GM12878 (cell line): ENCODE measurements around the gene GALNT17. TPM values are rescaled to one million over a fixed set of nuclear protein-coding genes. Genes with fewer than 3 reads are reported as not detected.

Experiments used
- ATAC-seq: fragments of 200-7000 bp; cut with Tn5 transposase; 3 replicates; pipeline ENCODE4 v1.9.1; 2020; ENCODE audit warnings: mild to moderate bottlenecking, moderate library complexity
- BruUV-seq: library from RNA; stranded (reverse); fragments of 400-500 nt; replicated peaks from 2 replicates; lab custom pipeline; 2021; lab: Mats Ljungman, UMichigan
- CTCF ChIA-PET: fragments of 300-600 bp; sonication (Branson Sonifier 250); formaldehyde crosslinking; extraction: SDS; loops from one replicate; lab custom pipeline; 2021; ENCODE audit warnings: inconsistent platforms; lab: Yijun Ruan, JAX
- POLR2A ChIA-PET: fragments of 350-600 bp; formaldehyde crosslinking; extraction: SDS; loops from one replicate; lab custom pipeline; 2021; ENCODE audit warnings: inconsistent platforms; lab: Charles Lee
- RAD21 ChIA-PET: fragments of 300-600 bp; sonication (Branson Sonifier 250); formaldehyde crosslinking; loops from one replicate; lab custom pipeline; 2023; ENCODE audit warnings: antibody characterized with exemption; ENCODE audit not compliant: unreplicated experiment; lab: Charles Lee
- SMC1A ChIA-PET: fragments of 300-600 bp; sonication (Branson Sonifier 250); formaldehyde crosslinking; loops from one replicate; lab custom pipeline; 2023; ENCODE audit not compliant: unreplicated experiment, uncharacterized antibody; lab: Charles Lee
- DNase-seq: peaks from one replicate; pipeline ENCODE4 v3.0.0-alpha.2; 2011; ENCODE audit warnings: low read depth, low spot score
- FAIRE-seq: peaks from 3 replicates; lab custom pipeline; 2011; peaks lifted over from hg19 to GRCh38; lab: Jason Lieb, UNC
- H2AFZ ChIP-seq: 2 replicates; pipeline ENCODE4 v1.6.0; 2011; ENCODE audit warnings: low read depth, low read length, control low read depth; ENCODE audit not compliant: control insufficient read depth
- H3K27ac ChIP-seq: 2 replicates; pipeline ENCODE4 v1.5.1; 2011; ENCODE audit warnings: control low read depth; ENCODE audit not compliant: control insufficient read depth, insufficient read depth
- H3K27me3 ChIP-seq, 2 experiments: replicated peaks in 1 of 2; 2 replicates each; pipeline versions ENCODE4 v1.6.0 to v1.6.1; 2011; ENCODE audit warnings: low read length in 1 of 2; ENCODE audit not compliant: control insufficient read depth in 2 of 2, insufficient read depth in 2 of 2
- H3K36me3 ChIP-seq, 2 experiments: 2 replicates each; pipeline ENCODE4 v1.5.1; 2011; ENCODE audit warnings: low read length in 1 of 2; ENCODE audit not compliant: control insufficient read depth in 2 of 2, insufficient read depth in 2 of 2
- H3K4me1 ChIP-seq: 2 replicates; pipeline ENCODE4 v1.6.1; 2011; ENCODE audit warnings: mild to moderate bottlenecking, low read length, moderate library complexity, mixed read lengths; ENCODE audit not compliant: control insufficient read depth, insufficient read depth
- H3K4me2 ChIP-seq: 2 replicates; pipeline ENCODE4 v1.6.0; 2011; ENCODE audit warnings: control low read depth; ENCODE audit not compliant: control insufficient read depth, insufficient read depth
- H3K4me3 ChIP-seq: fragments of 200-600 bp; sonication (generic); 2 replicates; pipeline ENCODE4 v1.5.1; 2016
- H3K79me2 ChIP-seq: 2 replicates; pipeline ENCODE4 v1.6.0; 2011; ENCODE audit warnings: low read length; ENCODE audit not compliant: control insufficient read depth, insufficient read depth
- H3K9ac ChIP-seq: 2 replicates; pipeline ENCODE4 v1.8.0; 2011; ENCODE audit warnings: low read length, control low read depth, mixed read lengths; ENCODE audit not compliant: control insufficient read depth, insufficient read depth
- H3K9me3 ChIP-seq: replicated peaks from 3 replicates; pipeline ENCODE4 v1.5.1; 2011; ENCODE audit warnings: mild to moderate bottlenecking, low read length; ENCODE audit not compliant: control insufficient read depth, insufficient read depth
- H4K20me1 ChIP-seq: 2 replicates; pipeline ENCODE4 v1.6.0; 2011; ENCODE audit not compliant: control insufficient read depth, insufficient read depth
- BHLHE40 ChIP-seq, 2 experiments: fragments of 450-650 bp in 1 of 2; IDR thresholded peaks; 2 replicates each; pipeline ENCODE4 v1.6.1; 2011 to 2017; ENCODE audit warnings: low read depth in 2 of 2, borderline replicate concordance in 1 of 2, improper control_type of control experiment in 1 of 2, low read length in 1 of 2, mild to moderate bottlenecking in 1 of 2
- CBFB ChIP-seq: IDR thresholded peaks from 2 replicates; pipeline ENCODE4 v1.6.1; 2016; ENCODE audit warnings: antibody characterized with exemption, low read depth
- IKZF2 ChIP-seq, 2 experiments: fragments of 450-650 bp; IDR thresholded peaks; 2 replicates each; pipeline ENCODE4 v1.6.1; 2017; ENCODE audit warnings: mild to moderate bottlenecking in 2 of 2, moderate library complexity in 2 of 2
- KAT2A ChIP-seq: conservative IDR thresholded peaks from 2 replicates; pipeline ENCODE4 v1.6.1; 2011; ENCODE audit warnings: low read depth, low read length; ENCODE audit not compliant: control insufficient read depth
- MEF2A ChIP-seq: IDR thresholded peaks from 2 replicates; pipeline ENCODE4 v1.6.1; 2011; ENCODE audit warnings: low read depth, mild to moderate bottlenecking, low read length, moderate library complexity; ENCODE audit not compliant: insufficient read depth
- RAD21 ChIP-seq: IDR thresholded peaks from 2 replicates; pipeline ENCODE4 v1.6.1; 2011; ENCODE audit warnings: mild to moderate bottlenecking, low read depth, low read length, moderate library complexity; ENCODE audit not compliant: insufficient read depth
- RFX5 ChIP-seq: IDR thresholded peaks from 2 replicates; pipeline ENCODE4 v1.6.1; 2011; ENCODE audit warnings: low read depth, low read length, improper control_type of control experiment
- RUNX3 ChIP-seq: IDR thresholded peaks from 2 replicates; pipeline ENCODE4 v1.6.1; 2012; ENCODE audit warnings: low read length, inconsistent platforms
- SMAD1 ChIP-seq: fragments of 450-650 bp; IDR thresholded peaks from 2 replicates; pipeline ENCODE4 v1.6.1; 2018; ENCODE audit warnings: mild to moderate bottlenecking, low read depth; ENCODE audit not compliant: partially characterized antibody
- SREBF2 ChIP-seq: IDR thresholded peaks from 2 replicates; pipeline ENCODE4 v1.6.1; 2012; ENCODE audit warnings: mild to moderate bottlenecking, low read length
- SUPT20H ChIP-seq: IDR thresholded peaks from 2 replicates; pipeline ENCODE4 v1.6.1; 2011; ENCODE audit warnings: low read depth, mild to moderate bottlenecking, low read length, moderate library complexity, borderline replicate concordance; ENCODE audit not compliant: control insufficient read depth
- TCF3 ChIP-seq: IDR thresholded peaks from 2 replicates; pipeline ENCODE4 v1.6.1; 2012; ENCODE audit warnings: low read depth, mild to moderate bottlenecking, low read length, borderline replicate concordance; ENCODE audit not compliant: insufficient read depth
- WGBS: methylation state at CpG from one replicate; pipeline ENCODE4 v1.1.6; 2016; ENCODE audit warnings: low lambda C conversion rate; ENCODE audit not compliant: insufficient replicate concordance, insufficient coverage; ENCODE audit errors: missing lambda C conversion rate; 5-methylcytosine and 5-hydroxymethylcytosine counted together
- in situ Hi-C: fragments of 300-500 bp; cut with MboI; formaldehyde crosslinking; loops from 9 replicates; pipeline ENCODE4 v1.14.3; 2018; ENCODE audit warnings: mixed read lengths
- intact Hi-C: fragments of 100-400 bp; cut with micrococcal nuclease; formaldehyde crosslinking; loops from one replicate; pipeline ENCODE4 v1.14.2; 2022; ENCODE audit not compliant: unreplicated experiment
- polyA plus RNA-seq, 11 experiments: library from polyadenylated mRNA; depleted of rRNA in 4 of 11; unstranded in 6 of 11; stranded (reverse) in 5 of 11; fragments of >200 nt; fragmentation: Nextera tagmentation in 4 of 11; fragmentation: Illumina TruSeq in 1 of 11; extraction: Ambion mirVana in 4 of 11; extraction: Trizol in 1 of 11; gene quantifications; 1 replicate in 1 of 11; 2 replicates in 10 of 11; pipeline versions ENCODE4 v1.2.1 to v1.2.3, GENCODE V29; 2011 to 2016; ENCODE audit warnings: inconsistent platforms in 2 of 11, missing spikeins in 2 of 11, low read depth in 1 of 11
- total RNA-seq, 4 experiments: library from RNA; depleted of rRNA in 3 of 4; stranded (reverse); fragments of >200 nt in 3 of 4; fragmentation: Illumina TruSeq in 1 of 4; extraction: Trizol in 1 of 4; gene quantifications; 2 replicates each; pipeline versions ENCODE4 v1.2.1 to v1.2.3, GENCODE V29; 2013 to 2021
- TF ChIP-seq, protein P1 (sequence below): IDR thresholded peaks from 2 replicates; pipeline ENCODE4 v1.6.1; 2011; ENCODE audit warnings: borderline replicate concordance, low read depth, mild to moderate bottlenecking, moderate library complexity, low read length; ENCODE audit not compliant: insufficient read depth, poor library complexity, severe bottlenecking
- TF ChIP-seq, protein P2 (sequence below): IDR thresholded peaks from 2 replicates; pipeline ENCODE4 v1.6.1; 2012; ENCODE audit warnings: low read depth, low read length, improper control_type of control experiment

GALNT17 gene
- total and polyA plus RNA-seq, 10 of the 15 experiments (the other 5 are each of a cell fraction or from before 2014, with no cell fraction given), result 0.12 to 0.15 TPM; not detected in 8

DNA sequence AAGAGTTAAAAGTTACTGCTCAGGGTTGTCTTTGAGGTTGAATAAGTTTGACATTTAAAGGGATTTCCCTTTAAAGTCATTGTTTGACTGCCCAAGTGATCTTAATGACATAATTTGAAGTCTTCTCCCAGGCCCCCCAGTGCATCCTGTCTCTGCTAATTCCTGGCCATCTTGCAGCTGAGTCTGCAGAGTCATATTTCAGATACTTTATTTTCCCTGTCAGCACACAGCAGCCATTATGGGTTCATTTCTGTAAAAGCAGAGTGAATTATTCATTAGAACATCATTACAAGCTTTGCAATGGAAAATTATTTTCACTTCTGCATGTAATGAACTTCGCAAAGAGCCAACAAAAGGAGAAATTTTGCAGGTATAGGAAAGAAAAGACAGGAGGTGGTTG, 536.6 kb downstream of the GALNT17 start:
- TF ChIP-seq SMAD1 (no peak), RAD21 (no peak), MEF2A (no peak), KAT2A (no peak)
- Histone ChIP-seq H3K27ac (no peak overlapping the region), H3K4me1 (no peaks in the 10 kb centered on the region), H3K27me3 (no peaks in the 10 kb centered on the region), H3K9me3 (no peaks in the 10 kb centered on the region; the same call in 2 of the 3 replicates), H3K4me3 (no peak overlapping the region), H3K79me2 (no peaks in the 10 kb centered on the region), H4K20me1 (no peaks in the 10 kb centered on the region), H2AFZ (no peak overlapping the region), H3K4me2 (no peak overlapping the region), H3K36me3 (no peaks in the 10 kb centered on the region), H3K9ac (no peak overlapping the region)
- CTCF ChIA-PET, result no interaction called here
- WGBS, result 48% methylated on average over 1 of the region's 1 CpG
- POLR2A ChIA-PET, result no interaction called here
- DNase-seq (no peak), FAIRE-seq (no peak), ATAC-seq (no peak)
- intact Hi-C loops, result no loop called here
- in situ Hi-C loops, result no loop called here
- RAD21 ChIA-PET, result no interaction called here
- SMC1A ChIA-PET, result no interaction called here
- BruUV-seq, result no TSS peak

DNA sequence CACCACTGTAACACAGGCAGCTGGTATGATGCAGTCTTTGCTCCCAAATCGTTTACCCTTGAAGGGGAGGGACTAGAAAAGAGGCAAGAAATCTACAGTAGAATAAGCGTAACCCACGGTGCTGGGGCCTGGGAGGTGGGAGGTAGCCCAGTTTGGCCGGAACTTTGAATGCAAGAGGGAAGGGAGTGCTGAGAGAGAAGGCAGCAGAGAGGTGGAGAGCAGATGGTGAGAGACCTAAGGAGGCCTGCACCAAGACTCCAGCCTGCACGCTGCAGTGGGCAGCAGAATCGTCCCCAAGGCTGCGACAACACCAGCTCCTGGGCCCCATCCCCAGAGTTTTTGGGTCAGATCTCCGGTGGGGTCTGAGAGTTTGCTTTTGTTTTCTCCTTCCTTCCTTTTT, 547.5 kb downstream of the GALNT17 start:
- no peak overlapping the region for H2AFZ ChIP-seq
- ChIA-PET RAD21 (no interaction called here), SMC1A (no interaction called here), CTCF (no interaction called here), POLR2A (no interaction called here)
- H3K9ac ChIP-seq, result no peak overlapping the region
- in situ Hi-C loops (no loop called here), intact Hi-C loops (no loop called here)
- H3K9me3 ChIP-seq, result no peaks in the 10 kb centered on the region; the same call in 2 of the 3 replicates
- no TSS peak for BruUV-seq
- no peak overlapping the region for H3K4me2 ChIP-seq
- no peaks in the 10 kb centered on the region for H3K36me3 ChIP-seq
- no peak overlapping the region for H3K4me3 ChIP-seq
- no peaks in the 10 kb centered on the region for H3K4me1 ChIP-seq
- 22% methylated on average over 8 of the region's 8 CpGs for WGBS
- H4K20me1 ChIP-seq, result no peaks in the 10 kb centered on the region
- H3K27me3 ChIP-seq, result no peaks in the 10 kb centered on the region
- no peak for DNase-seq
- H3K79me2 ChIP-seq, result no peaks in the 10 kb centered on the region
- H3K27ac ChIP-seq, result no peak overlapping the region
- ATAC-seq, result no peak
- no peak for FAIRE-seq
- TF ChIP-seq IKZF2 (IDR thresholded peaks at IDR 0.05) (no peak), TCF3 (no peak), SREBF2 (no peak), RUNX3 (no peak), BHLHE40 (IDR thresholded peaks at IDR 0.05; ENCODE audit: borderline replicate concordance in 1 of 2, low read depth in 2 of 2, low read length in 1 of 2) (no peak), RFX5 (no peak), SUPT20H (no peak), CBFB (no peak)
- TF ChIP-seq, protein P1, sequence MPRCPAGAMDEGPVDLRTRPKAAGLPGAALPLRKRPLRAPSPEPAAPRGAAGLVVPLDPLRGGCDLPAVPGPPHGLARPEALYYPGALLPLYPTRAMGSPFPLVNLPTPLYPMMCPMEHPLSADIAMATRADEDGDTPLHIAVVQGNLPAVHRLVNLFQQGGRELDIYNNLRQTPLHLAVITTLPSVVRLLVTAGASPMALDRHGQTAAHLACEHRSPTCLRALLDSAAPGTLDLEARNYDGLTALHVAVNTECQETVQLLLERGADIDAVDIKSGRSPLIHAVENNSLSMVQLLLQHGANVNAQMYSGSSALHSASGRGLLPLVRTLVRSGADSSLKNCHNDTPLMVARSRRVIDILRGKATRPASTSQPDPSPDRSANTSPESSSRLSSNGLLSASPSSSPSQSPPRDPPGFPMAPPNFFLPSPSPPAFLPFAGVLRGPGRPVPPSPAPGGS, result no peak
- TF ChIP-seq, protein P2, sequence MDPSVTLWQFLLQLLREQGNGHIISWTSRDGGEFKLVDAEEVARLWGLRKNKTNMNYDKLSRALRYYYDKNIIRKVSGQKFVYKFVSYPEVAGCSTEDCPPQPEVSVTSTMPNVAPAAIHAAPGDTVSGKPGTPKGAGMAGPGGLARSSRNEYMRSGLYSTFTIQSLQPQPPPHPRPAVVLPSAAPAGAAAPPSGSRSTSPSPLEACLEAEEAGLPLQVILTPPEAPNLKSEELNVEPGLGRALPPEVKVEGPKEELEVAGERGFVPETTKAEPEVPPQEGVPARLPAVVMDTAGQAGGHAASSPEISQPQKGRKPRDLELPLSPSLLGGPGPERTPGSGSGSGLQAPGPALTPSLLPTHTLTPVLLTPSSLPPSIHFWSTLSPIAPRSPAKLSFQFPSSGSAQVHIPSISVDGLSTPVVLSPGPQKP, result no peak
